Ovary (tissue), 3 donors: ENCODE measurements around the gene TES.

ENCODE experiments used
- POLR2A ChIP-seq: fragments of 450-650 bp; IDR thresholded peaks from one replicate; pipeline ENCODE4 v1.6.1; 2017; ENCODE audit warnings: antibody characterized with exemption, mild to moderate bottlenecking, moderate library complexity
- TF ChIP-seq, protein P1 (sequence below), 3 donors: fragments of 450-650 bp in 2 of 3; fragments of 200-600 bp in 1 of 3; IDR thresholded peaks; one replicate each; pipeline versions ENCODE4 v1.5.1 to v1.8.0; 2016 to 2022; ENCODE audit warnings: antibody characterized with exemption in 3 of 3, mild to moderate bottlenecking in 1 of 3
- donor health status: DM: no; HTN: no; CAD: no.

DNA sequence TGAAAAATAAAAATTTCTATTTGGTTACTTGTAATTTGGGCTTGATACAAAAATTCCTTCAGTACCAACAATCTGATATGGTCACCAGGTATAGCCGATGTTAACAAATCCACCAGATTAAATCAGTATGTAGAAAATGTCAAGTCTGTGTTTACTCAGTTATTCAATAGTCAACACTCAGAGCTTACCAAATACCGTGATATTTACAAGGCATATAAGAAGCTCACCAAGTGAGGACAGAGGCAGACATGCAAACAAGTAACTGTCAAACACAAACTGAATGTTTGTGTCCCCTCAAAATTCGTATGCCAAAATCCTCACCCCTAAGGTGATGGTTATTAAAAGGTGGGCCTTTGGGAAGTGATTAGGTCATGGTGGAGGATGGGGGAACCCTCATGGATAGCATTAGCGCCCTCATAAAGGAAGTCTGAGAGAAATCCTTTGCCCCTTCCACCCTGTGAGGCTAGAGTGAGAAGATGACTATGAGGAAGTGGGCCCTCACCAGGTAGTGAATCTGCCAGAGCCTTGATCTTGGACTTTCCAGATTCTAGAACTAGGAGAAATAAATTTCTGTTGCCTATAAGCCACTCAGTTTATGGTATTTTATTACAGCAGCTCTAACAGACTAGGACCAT, 63.1 kb downstream of the TES start:
- TF ChIP-seq, protein P1, sequence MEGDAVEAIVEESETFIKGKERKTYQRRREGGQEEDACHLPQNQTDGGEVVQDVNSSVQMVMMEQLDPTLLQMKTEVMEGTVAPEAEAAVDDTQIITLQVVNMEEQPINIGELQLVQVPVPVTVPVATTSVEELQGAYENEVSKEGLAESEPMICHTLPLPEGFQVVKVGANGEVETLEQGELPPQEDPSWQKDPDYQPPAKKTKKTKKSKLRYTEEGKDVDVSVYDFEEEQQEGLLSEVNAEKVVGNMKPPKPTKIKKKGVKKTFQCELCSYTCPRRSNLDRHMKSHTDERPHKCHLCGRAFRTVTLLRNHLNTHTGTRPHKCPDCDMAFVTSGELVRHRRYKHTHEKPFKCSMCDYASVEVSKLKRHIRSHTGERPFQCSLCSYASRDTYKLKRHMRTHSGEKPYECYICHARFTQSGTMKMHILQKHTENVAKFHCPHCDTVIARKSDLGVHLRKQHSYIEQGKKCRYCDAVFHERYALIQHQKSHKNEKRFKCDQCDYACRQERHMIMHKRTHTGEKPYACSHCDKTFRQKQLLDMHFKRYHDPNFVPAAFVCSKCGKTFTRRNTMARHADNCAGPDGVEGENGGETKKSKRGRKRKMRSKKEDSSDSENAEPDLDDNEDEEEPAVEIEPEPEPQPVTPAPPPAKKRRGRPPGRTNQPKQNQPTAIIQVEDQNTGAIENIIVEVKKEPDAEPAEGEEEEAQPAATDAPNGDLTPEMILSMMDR (IDR thresholded peaks at IDR 0.05), result no peak
- no peak for TF ChIP-seq POLR2A
